Measurements from ENCODE around the gene GPC6. TPM values are rescaled to one million over a fixed set of nuclear protein-coding genes. Genes with fewer than 3 reads are reported as not detected.
A peak's percentile ranks its signal among the peaks of the same experiment; 100 is the strongest.

GPC6 gene
- polyA plus RNA-seq, 2 of the 4 experiments (the other 2 are of a cell fraction), result 8.0 to 14.4 TPM

GRCh38 chr13:93259527-93260080 is 33.0 kb downstream of the GPC6 start:
- DNase-seq (ENCODE audit: low read depth in 1 of 2, low spot score in 1 of 2) (no peak), ATAC-seq (no peak), FAIRE-seq (no peak)
- POLR2A ChIA-PET, result no interaction called here
- Histone ChIP-seq H3K4me2 (no peak overlapping the region; the same call in 2 of the 3 replicates), H3K4me3 (no peak overlapping the region), H3K27ac (no peak overlapping the region), H3K4me1 (peaks cover 32% of the 10 kb centered on the region; the same call in 2 of the 3 replicates), H3K9me3 (no peaks in the 10 kb centered on the region)
- CTCF ChIA-PET, result no interaction called here
- TF ChIP-seq HOXB13 (CRISPR knock-in tag; IDR thresholded peaks at IDR 0.05; ENCODE audit: low read depth) (no peak), FOSL2 (IDR thresholded peaks at IDR 0.05) (no peak), FOSL2 (CRISPR knock-in tag; IDR thresholded peaks at IDR 0.05) (no peak), HMGXB4 (CRISPR knock-in tag; IDR thresholded peaks at IDR 0.05; ENCODE audit: borderline replicate concordance) (no peak), JUN (IDR thresholded peaks at IDR 0.05) (no peak), RARB (CRISPR knock-in tag; IDR thresholded peaks at IDR 0.05) (no peak), HDAC2 (IDR thresholded peaks at IDR 0.05) (no peak)

GRCh38 chr13:93260591-93260990 is 34.0 kb downstream of the GPC6 start:
- no peak overlapping the region for H3K27ac ChIP-seq
- ChIA-PET CTCF (no interaction called here), POLR2A (no interaction called here)
- H3K4me3 ChIP-seq, result no peak overlapping the region
- ATAC-seq, result no peak
- H3K4me1 ChIP-seq, result peaks cover 32% of the 10 kb centered on the region; the same call in 2 of the 3 replicates
- 46% methylated on average over 1 of the region's 1 CpG for WGBS (ENCODE audit: missing lambda C conversion rate)
- DNase-seq (ENCODE audit: low read depth in 1 of 2, low spot score in 1 of 2), result no peak
- H3K4me2 ChIP-seq, result peak overlapping the region; percentile 39
- no peak for FAIRE-seq
- H3K9me3 ChIP-seq, result no peaks in the 10 kb centered on the region
- TF ChIP-seq HOXA7 (CRISPR knock-in tag; IDR thresholded peaks at IDR 0.05) (no peak), NFE2L2 (conservative IDR thresholded peaks at IDR 0.05; ENCODE audit: low read length) (no peak), CHD2 (IDR thresholded peaks at IDR 0.05; ENCODE audit: low read length, partially characterized antibody) (no peak), ZSCAN20 (CRISPR knock-in tag; IDR thresholded peaks at IDR 0.05) (no peak), NR3C1 (IDR thresholded peaks at IDR 0.05) (no peak), NPAS2 (CRISPR knock-in tag; IDR thresholded peaks at IDR 0.05; ENCODE audit: borderline replicate concordance) (no peak), POLR2A (IDR thresholded peaks at IDR 0.05; ENCODE audit: low read length) (no peak), USF2 (IDR thresholded peaks at IDR 0.05) (no peak), HDAC2 (IDR thresholded peaks at IDR 0.05) (no peak), KDM5A (IDR thresholded peaks at IDR 0.05) (no peak), RCOR1 (IDR thresholded peaks at IDR 0.05; ENCODE audit: low read depth, low read length) (no peak), EHF (CRISPR knock-in tag; IDR thresholded peaks at IDR 0.05) (no peak)

GRCh38 chr13:93262729-93263345 is 36.2 kb downstream of the GPC6 start:
- Histone ChIP-seq H3K27ac (peak overlapping the region; percentile 20 to 21; a peak in 2 of 6 replicates), H3K4me1 (peaks cover 35% of the 10 kb centered on the region; the same call in 2 of the 3 replicates), H3K4me2 (peak overlapping the region; percentile 41), H3K4me3 (no peak overlapping the region), H3K9me3 (no peaks in the 10 kb centered on the region)
- POLR2A ChIA-PET, result interaction anchor here (1.0 kb wide), 1 partner anchor 28 kb away, joined by 3 read pairs; no protein-coding TSS in a partner anchor
- CTCF ChIA-PET, result no interaction called here
- FAIRE-seq (no peak), ATAC-seq (peak; percentile 39 to 77; a peak in 3 of 6 replicates), DNase-seq (ENCODE audit: low read depth in 1 of 2, low spot score in 1 of 2) (peak in 1 of 2 experiments; percentile 48)
- 16% methylated on average over 2 of the region's 2 CpGs for WGBS (ENCODE audit: missing lambda C conversion rate)
- TF ChIP-seq FOSL2 (IDR thresholded peaks at IDR 0.05) (no peak), FOSL2 (CRISPR knock-in tag; IDR thresholded peaks at IDR 0.05) (peak; percentile 24; the same call in 1 of the 2 replicates), POLR2A (IDR thresholded peaks at IDR 0.05; ENCODE audit: low read length) (no peak), CBX2 (IDR thresholded peaks at IDR 0.05; ENCODE audit: borderline replicate concordance, low read depth) (no peak)

Measured in A549 (cell line).